GM12875 (cell line): ENCODE data around the gene PXMP2.

ENCODE experiments used
- H3K4me3 ChIP-seq: one replicate; pipeline ENCODE4 v1.5.1; 2011; ENCODE audit warnings: low read depth, low read length, control low read depth
- TF ChIP-seq, protein P1 (sequence below): IDR thresholded peaks from 2 replicates; pipeline ENCODE4 v1.5.1; 2011; ENCODE audit warnings: low read depth, mild to moderate bottlenecking, control low read depth, inconsistent platforms, low read length, moderate library complexity, borderline replicate concordance; ENCODE audit not compliant: insufficient read depth

The PXMP2 gene

DNA sequence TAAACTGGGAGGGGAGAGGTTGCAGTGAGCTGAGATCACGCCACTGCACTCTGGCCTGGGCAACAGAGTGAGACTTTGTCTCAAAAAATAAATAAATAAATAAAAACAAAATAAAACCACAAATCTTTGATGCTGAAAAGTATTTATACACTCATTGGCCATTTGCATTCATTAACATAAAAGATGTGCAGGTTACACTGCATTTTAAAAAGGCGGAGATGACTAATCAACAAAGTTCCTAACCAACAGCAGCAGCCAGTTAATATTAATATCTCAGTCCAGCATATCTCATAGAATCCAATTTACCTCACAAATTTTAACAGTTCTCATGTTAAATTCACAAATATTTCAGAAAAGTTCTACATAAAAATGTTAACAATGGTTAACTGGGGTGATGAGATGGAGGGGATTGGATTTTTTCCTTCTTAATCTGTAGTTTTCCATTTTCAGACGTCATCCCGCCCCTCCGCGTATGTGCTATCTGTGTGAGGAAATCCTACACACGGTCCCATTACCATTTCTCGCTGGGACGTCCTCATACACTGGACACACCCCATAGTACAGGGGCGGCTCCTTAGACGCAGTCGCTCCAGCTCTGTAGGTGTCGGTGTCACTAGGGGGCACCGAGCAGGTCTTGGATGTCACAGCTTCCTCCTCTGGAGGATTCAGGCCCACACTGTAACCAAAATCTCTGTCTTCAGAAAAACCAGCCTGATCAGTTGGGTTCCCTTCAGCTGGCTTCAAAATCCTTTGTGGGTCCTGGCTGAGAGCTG, 67.0 kb downstream of the PXMP2 start:
- H3K4me3 ChIP-seq, result no peak overlapping the region
- TF ChIP-seq, protein P1, sequence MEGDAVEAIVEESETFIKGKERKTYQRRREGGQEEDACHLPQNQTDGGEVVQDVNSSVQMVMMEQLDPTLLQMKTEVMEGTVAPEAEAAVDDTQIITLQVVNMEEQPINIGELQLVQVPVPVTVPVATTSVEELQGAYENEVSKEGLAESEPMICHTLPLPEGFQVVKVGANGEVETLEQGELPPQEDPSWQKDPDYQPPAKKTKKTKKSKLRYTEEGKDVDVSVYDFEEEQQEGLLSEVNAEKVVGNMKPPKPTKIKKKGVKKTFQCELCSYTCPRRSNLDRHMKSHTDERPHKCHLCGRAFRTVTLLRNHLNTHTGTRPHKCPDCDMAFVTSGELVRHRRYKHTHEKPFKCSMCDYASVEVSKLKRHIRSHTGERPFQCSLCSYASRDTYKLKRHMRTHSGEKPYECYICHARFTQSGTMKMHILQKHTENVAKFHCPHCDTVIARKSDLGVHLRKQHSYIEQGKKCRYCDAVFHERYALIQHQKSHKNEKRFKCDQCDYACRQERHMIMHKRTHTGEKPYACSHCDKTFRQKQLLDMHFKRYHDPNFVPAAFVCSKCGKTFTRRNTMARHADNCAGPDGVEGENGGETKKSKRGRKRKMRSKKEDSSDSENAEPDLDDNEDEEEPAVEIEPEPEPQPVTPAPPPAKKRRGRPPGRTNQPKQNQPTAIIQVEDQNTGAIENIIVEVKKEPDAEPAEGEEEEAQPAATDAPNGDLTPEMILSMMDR, result no peak
